NCI-H2171 treated with DMSO at 0.1 percent for 48 hours (cell line): ENCODE results near the gene STK38L.
"Not testable (repeated sequence)": the region's sequence is repeated elsewhere in the genome, so short reads cannot be mapped to it uniquely, and the experiment has no call there.

Experiments
- DNase-seq: peaks from one replicate; lab custom pipeline; 2025; lab: John Stamatoyannopoulos, UW

The STK38L gene

DNA sequence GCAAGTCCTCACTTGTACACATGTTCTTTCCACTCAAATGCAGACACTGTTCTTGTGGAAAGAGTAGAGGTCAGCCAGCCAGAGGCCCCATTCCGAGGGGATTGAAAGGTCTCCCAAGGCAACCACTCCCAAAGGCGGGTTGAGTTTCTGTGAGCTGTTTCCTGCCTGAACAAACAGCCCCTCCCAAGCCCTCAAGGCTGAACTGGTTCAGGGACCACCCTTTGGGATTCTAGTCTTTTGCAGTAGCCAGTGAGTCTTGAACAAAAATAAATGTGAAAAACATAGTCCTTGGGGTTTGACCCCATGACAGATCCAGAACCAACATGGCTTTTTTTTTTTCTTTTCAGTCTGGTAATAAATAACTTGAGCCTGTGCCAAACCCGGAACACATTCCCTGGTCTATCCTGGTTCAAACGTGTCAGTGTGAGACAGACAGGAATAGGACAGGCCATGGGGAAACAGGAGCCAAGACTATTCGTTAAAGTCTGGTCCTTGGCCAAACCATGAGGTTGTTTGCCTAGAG, 17.6 kb upstream of the STK38L start:
- peak; percentile 63 for DNase-seq

DNA sequence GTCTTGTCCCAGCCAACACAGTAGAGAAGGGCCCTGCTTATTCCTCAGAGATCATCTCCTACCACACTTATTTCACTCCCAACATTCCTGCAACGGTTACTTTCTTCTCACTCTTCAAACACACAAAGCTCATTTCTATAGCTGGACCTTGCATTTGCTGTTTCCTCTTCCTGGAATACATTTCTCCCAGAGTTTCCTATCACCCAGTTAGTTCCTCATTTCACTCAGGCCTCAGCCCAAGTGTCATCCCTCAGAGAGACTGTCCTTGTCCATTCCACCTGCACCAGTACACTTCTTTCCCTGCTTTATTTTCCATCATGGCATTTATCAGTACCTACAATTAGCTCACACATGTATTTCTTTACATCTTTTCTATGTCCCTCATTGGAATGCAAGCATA, 14.7 kb upstream of the STK38L start:
- DNase-seq = no peak

DNA sequence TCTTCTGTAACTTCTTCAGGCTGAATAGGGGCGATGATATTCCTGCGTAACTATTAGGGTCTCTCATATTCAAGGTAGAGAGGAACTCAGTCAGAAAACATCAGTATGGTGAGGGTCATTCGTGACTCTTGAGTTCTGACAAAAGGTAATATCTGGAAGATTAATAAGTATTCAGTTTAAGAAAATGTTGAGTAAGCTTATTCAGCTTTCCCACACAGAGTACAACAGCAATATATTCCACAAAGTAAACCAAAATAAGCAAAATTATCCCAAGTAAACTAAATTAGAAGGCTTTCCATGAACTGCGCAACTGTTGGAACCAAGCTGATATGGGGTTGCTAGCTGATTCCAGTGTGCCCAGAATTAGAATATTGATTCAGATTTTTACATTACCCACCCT, 12.7 kb upstream of the STK38L start:
- not testable (repeated sequence) for DNase-seq

DNA sequence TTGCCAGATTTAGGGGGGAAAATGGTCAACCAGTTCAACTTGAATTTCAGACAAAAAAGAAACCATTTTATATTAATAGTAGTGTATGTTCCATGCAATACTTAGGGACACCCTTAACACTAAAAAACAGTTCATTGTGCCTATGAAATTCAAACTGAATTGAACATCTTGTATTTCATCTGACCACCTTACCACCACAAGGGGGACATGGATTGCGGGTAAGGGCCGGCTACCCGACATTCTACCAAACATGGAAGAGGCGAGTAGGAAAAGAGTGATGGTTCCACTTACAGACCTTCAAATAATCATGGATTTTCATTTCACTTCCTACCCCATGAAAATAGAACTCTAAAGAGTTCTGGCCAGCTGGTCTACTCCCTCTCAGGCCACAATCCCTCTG, 10.3 kb upstream of the STK38L start:
- no peak for DNase-seq

DNA sequence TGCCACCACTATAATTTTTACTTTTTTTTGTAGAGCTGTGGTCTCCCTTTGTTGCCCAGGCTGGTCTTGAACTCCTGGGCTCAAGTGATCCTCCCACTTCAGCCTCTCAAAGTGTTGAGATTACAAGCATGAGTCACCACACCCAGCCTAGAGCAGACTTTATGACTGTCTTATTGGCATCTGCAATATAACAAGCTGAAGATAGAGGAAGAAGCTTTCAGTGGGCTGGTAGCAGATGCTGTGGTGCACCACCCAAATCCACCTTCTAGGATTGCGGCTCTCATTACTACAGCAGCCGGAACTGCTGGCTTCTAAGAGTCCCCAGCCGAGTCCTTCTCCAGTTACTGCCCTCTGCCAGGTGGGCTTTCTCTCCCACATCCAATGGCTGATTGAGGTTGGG, 7.6 kb upstream of the STK38L start:
- peak; percentile 16 for DNase-seq

DNA sequence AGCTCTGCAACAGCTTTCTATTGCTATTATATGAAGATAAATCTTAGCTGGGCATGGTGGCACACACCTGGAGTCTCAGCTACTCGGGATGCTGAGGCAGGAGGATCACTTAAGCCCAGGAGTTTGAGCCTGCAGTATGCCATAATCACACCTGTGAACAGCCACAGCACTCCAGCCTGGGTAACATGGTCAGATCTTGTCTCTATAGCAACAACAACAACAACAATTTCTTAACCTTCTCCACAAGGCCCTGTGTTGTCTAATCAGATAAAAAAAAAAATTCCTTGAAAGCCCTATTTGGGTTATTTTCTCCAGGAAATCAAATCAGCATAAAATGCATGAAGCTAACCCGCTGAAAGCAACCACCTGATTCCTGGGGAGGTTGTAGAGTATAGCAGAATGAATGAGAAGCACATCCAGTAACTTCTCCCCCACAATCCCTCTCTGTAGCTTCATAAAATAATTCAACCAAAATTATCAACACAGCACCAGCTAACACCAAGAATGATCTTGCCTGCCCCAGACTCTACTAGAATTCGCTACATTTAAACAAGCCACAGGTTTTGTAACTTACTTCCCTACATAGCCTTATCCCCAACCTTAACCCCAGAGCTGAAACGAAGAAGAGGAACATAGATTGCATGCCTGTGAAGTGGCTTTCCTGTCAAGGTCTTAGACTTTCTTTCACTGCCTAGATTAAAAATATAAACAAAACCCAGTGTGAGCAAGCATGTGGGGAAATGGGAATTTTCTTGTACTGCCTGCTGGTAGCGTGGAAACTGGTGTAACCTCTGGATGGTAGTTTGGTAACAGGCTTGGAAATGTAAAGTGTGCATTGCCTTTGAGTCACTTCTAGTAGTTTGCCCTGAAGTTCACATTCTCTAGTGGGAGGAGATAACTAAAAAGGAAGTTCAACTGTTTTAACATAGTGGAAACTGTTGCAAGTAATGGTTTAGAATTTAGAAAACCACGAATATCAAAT, 6.0 kb upstream of the STK38L start:
- DNase-seq = no peak

DNA sequence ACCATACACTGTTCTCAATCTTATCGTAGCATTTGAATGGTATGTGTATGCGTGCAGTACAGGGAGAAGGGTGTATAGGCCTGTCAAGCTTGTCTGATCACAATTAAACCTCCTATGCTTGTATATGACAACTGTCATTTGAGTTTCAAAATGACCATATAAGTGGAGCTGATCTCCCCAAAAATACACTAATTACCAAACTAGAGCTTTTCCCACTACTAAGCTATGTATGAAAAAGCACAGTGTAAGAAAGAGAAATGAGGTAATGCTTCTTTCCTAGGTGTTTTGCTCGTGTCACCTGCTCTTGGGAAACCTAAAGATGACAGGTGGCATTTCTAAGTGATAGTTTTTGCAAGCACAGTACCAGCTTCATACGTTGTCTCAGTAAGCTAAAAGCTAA, 1.1 kb upstream of the STK38L start:
- no peak for DNase-seq

DNA sequence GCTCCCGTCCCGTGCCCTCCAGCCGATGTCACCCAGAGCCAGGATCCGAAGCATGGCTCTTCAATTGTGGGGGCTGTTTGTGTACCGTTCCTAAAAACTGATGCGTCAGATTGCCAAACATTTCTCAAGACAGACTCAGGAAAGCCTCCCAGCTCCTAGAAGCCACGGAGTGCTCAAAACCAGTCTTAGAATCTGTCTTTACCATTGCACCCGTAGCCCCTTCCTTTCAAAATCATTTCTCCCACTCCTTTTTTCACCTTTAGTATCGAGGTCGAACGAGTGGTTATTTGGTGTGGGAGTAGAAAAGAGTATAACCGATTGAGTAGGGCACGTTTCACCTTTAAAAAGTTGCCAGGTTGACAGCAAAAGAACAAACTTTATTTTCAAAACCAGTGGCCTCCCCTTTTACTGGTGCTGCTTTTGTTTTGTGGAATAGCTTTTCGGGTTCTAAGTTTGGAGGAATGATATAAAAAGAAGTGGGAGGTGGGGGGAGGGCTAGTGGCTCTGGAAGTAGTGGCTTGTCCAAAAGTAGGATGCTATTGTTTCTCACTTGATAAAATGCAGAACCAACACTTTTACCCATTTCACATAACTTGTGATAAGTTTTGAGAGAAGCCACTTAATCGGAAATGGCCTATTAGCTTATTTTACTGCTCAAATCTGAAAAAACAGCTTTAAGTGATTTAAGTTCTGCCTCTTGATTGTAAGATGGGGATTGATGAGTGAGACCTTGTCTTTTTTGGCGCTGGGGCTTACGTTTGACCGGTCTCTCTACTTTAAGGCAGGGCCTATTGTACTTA, 803 bp downstream of the STK38L start:
- DNase-seq = peak; percentile 36

DNA sequence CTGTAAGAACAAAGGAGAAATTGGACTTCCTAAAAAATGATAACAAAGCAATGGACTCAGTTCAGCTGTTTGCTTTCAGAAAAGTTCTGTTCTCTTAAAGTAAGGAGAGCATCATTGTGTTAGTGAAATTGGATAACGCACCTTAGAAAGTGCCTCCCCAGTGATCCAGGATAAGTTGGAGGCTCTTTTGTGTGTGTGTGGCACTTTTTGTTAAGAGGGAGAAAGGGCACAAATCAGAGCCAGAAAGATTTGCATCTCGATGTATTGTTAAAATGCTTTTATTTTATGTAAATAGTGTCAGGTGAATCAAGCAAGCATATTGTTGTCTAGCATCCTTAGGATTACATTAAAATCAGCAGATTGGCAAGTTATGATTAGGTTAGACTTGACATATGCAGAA, 2.1 kb downstream of the STK38L start:
- DNase-seq = no peak

DNA sequence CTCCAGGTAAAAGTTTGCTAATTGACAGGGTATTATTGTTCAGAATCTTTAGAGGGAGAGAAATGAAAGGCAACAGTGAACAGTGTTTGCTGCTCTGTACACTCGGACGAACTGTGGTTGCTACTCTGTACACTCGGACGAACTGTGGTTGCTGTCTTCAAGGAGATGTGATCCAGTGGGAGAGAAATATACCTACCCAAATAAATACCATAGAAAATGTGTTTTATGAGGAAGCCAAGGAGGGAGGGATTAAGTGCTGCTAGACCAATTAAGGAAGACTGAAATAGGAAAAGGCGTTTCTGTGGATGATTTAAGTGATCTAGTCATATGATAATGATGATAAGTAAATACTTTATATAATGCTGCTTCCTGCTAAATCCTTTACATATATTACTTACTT, 2.7 kb downstream of the STK38L start:
- DNase-seq = no peak

DNA sequence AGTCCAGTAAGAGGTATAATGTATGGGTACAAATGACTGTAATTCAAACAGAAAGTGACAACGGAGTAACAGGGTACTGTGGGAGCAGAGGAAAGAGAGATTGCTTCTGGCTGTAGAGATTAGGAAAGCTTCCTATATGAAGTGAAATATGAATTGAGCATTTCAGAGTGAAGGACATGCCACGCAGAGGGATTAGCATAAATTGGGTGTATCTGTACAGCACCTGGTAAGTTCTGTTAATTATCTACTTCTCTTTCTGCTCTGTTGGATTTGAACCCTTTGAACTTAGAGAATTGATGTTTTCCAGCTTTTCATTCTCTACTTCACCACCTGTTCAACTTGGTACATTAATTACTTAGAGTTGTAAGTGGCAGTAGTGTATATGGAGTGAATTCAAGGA, 8.8 kb downstream of the STK38L start:
- DNase-seq = no peak

DNA sequence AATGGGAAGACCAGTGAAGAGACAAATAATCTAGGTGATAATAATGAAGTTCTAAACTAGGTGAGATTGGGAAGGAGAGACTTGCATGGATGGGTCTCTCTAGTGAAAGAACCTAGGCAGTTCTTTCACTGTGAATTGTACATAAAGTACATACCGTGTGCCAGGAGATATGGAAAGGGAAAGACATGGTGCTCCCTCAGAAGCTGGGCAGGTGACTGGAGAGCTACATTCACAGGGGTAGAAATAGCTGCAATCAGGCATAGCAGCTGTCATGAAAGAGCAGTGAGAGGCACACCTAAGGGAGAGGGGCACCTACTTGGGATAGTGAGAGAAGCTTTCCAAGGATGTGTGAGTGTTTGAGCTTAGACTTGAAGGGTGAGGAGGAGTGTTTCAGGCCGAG, 9.3 kb downstream of the STK38L start:
- no peak for DNase-seq

DNA sequence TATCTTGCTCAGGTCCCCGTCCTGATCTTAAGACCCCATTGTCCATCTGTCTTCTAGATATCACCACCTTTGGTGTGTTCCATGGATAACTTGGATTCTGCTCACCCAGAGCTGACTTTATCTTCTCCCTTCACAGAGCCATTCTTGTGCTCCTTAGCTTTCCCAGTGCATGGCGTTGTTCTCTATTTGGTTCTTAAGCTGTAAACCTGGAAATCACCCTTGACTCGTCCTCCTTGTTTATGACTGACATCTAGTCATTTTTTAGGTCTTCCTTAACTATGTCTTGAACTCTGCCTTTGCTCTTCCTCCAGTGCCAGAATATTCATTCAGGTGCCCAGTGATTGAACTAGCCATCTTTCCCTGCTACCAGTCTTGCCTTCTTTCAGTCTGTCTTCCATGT, 11.7 kb downstream of the STK38L start:
- no peak for DNase-seq

DNA sequence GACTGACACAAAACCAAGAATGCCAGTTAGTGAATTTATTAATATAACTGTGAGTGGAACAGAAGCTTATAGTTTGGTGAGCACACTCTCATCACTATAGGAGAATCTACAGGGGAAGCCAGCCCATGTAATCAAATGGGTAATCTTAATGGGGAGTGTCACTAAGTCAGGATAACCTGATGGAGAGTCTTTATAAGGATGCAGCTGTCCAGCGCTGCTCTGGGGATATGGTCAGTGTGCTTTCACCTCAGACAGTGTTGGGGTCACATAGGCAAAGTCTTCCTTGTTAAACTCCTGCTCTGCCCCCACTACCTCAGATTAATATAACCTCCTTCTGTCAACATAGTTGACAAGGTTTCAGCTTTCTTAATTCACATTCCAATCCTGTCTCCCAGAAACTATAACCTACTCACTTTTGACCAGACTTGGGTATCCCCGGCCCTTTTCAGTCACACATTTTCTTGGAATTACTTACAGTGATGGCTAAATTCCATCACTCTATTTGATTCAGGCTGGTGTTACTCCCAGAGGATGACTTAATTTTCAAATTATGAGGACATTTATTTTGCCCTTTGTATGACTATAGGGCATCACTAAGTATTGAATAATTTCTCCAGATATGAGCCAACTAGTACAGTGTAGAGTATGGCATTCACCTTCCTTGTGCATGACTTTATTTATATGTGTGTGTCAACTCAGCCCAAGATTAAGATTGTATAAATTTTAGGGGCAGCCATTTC, 13.2 kb downstream of the STK38L start:
- no peak for DNase-seq

DNA sequence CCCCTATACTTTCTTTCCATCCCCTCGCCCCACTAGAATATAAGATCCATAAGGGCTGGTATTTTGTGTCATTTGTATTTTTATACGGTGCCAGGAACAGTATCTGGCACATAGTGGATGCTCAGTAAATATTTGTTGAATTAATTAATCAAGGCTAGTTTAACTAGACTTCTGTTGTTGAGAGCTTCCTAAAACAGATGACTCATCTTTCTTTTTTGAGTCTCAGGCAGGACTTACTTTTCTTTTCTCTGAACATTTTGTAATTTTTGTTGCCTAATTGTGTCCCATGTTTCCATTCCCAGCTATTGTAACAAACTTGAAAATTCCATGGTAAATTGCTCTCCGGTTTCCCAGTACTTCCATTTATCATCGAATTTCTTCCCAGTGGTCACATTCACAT, 16.7 kb downstream of the STK38L start:
- DNase-seq = no peak

DNA sequence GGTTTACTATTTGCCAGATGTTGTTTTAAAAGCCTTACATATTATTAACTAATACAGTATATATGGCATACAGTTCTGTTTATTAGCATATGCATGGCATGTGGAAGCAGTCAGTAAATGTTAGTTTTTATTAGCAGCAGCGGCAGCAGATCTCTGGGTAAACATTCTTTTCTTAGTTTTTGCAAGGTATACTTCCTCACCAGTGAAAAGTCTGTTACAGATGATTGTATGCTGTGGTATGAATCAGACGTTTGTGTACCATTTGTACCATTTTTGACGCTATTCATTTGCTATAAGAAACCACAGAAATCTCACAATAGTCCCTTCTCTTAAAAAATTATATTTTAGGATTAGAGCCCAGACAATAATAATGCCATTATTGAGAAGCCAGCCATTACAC, 17.8 kb downstream of the STK38L start:
- no peak for DNase-seq

DNA sequence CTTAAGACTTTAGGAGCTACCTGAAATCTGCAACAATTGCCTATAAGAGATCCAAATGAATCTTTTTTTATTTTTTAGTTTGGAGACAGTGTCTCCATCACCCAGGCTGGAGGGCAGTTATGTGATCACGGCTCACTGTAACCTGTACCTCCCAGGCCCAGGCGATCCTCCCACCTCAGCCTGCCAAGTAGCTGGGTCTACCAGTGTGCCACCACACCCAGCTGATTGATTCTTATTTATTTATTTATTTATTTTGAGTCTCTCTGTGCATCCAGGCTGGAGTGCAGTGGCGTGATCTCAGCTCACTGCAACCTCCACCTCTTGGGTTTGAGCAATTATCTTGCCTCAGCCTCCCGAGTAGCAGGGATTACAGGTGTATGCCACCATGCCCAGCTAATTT, 26.1 kb downstream of the STK38L start:
- no peak for DNase-seq

DNA sequence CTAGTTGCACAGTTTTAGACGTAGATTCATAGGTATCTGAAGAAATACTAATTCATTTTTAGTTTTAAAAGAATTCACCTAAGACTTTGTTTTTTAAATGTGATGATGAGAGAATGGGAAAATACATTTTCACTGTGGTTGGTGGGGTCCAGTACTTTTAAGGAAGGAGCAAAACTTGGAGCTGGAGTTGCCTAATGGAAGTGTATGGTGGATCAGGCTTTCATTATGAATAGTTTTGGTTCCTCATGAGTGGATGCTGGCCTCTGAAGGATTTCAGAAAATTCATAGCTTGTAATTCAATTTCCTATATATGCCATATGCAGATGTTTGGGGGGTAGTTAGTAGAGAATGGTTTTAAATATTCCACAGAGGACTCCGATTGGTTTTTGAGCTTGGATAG, 27.1 kb downstream of the STK38L start:
- DNase-seq = no peak

DNA sequence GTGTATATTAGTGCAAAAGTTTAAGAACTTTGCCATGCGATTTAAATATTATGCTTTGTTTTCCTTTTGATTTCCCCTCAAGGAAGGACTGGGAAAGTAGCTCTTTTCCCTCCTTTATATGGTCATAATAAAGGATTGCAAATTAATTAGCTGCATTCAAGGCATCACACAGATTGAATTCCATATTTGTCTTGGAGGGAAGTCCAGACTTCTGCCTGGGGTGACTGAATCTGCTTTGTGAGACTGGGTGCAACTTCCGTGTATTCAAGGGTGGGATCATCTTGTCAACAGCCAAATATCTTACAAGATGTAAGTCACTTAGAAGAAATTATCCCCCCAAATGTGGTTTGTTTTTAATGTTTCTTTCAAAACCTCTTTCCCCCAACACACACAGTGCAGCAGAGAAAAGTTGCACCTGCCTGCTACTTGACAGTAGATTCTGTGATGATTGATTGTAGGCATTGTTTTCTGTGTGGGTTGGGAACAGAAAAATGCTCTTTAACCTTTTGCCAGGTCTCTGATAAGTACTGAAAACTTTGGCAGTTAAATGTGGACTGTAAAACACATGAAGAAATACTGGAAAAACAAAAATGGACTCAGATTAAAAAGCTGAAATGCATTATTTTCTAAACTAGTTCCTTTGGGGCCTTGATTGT, 28.4 kb downstream of the STK38L start:
- DNase-seq = no peak

DNA sequence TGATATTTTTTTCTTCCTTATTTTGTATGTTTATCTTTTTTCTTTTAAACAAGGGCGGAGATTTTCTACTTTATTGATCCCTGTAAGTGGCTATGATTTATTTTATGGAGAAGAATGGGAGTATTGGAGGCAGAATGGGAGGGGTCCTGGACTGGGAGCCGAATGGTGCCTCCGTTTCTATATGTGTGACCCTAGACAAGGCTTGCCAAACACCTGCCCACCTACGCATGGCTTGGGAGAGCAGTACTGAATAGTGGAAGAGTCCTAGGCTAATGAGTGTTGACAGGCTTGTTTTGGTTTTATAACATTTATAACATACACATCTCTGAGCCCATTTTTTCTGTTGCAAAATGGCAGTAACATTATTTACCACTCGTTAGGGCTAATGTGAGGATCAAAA, 29.0 kb downstream of the STK38L start:
- DNase-seq = no peak

DNA sequence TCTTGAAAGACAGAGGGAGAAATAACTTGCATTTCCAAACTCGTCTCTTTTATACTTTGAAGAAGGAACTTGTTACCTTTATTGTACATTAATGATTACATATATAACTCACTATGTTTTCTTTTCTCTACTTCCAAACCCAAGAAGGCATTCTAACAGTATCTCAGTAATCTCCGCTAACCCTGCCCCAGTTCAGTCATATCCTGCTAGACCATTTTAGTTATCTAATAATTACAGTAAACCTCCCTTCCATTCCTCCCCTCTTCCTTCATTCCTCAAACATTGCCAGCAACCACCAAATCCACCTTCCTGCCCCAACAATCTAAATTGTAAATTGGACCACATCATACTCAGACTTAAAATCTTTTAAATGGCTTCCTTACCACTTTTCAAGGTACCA, 30.6 kb downstream of the STK38L start:
- no peak for DNase-seq

DNA sequence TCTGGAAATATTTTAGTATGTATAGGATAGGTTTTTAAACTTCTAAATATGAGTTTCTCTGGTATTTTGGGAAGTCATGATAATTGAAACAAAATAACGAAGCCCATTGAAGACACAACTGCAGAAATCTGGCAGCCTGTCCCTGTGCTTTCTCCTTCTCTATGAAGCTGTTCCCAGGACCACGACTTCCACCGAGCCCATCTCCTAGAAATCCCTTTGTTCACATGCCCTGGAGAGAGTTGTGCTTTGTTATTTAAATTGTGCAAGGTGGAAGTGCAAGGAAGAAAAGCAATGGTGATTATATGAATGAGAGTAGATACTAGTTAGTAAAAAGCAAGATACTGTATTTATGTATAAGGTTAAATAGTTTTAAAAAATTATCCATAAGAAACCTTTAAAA, 32.2 kb downstream of the STK38L start:
- no peak for DNase-seq
